Activated naive CD8-positive, alpha-beta T cell treated with anti-CD3 and anti-CD28 coated beads, Interleukin-2, amount 10 ng/mL, durations not matched to agents 7 days and 5 days (primary cell): ENCODE results near the gene GMEB1. TPM values are rescaled to one million over a fixed set of nuclear protein-coding genes. Genes with fewer than 3 reads are reported as not detected.
"Not testable (repeated sequence)": the region's sequence is repeated elsewhere in the genome, so short reads cannot be mapped to it uniquely, and the experiment has no call there.

ENCODE experiments used
- ATAC-seq: fragments of 150-1000 bp; cut with Tn5 transposase; one replicate; pipeline ENCODE4 v1.10.0; 2021; ENCODE audit warnings: low read depth, moderate library complexity
- POLR2A ChIA-PET: fragments of 350-600 bp; sonication (Branson Sonifier 250); formaldehyde crosslinking; loops from one replicate; lab custom pipeline; 2021; ENCODE audit warnings: antibody characterized with exemption; lab: Charles Lee
- DNase-seq: peaks from one replicate; pipeline ENCODE4 v3.0.0; 2021
- H3K27ac Mint-ChIP-seq: one replicate; pipeline ENCODE4 v1.8.0; 2022; ENCODE audit warnings: mild to moderate bottlenecking, mixed read lengths
- H3K27me3 Mint-ChIP-seq: one replicate; pipeline ENCODE4 v1.8.0; 2022; ENCODE audit warnings: mild to moderate bottlenecking, moderate library complexity, mixed read lengths
- H3K36me3 Mint-ChIP-seq: one replicate; pipeline ENCODE4 v1.8.0; 2021; ENCODE audit warnings: mild to moderate bottlenecking, mixed read lengths
- H3K4me1 Mint-ChIP-seq: one replicate; pipeline ENCODE4 v1.8.0; 2021; ENCODE audit warnings: mixed read lengths
- H3K4me3 Mint-ChIP-seq: one replicate; pipeline ENCODE4 v1.8.0; 2022; ENCODE audit warnings: mild to moderate bottlenecking, moderate library complexity, mixed read lengths
- H3K9me3 Mint-ChIP-seq: one replicate; pipeline ENCODE4 v1.8.0; 2021; ENCODE audit warnings: mixed read lengths
- total RNA-seq, 2 experiments: library from RNA; stranded (reverse); gene quantifications; one replicate each; pipeline ENCODE4 v1.2.3, GENCODE V29; 2021

The GMEB1 gene
- total RNA-seq, 2 experiments from 2014 or later: 31.7 to 32.7 TPM

DNA sequence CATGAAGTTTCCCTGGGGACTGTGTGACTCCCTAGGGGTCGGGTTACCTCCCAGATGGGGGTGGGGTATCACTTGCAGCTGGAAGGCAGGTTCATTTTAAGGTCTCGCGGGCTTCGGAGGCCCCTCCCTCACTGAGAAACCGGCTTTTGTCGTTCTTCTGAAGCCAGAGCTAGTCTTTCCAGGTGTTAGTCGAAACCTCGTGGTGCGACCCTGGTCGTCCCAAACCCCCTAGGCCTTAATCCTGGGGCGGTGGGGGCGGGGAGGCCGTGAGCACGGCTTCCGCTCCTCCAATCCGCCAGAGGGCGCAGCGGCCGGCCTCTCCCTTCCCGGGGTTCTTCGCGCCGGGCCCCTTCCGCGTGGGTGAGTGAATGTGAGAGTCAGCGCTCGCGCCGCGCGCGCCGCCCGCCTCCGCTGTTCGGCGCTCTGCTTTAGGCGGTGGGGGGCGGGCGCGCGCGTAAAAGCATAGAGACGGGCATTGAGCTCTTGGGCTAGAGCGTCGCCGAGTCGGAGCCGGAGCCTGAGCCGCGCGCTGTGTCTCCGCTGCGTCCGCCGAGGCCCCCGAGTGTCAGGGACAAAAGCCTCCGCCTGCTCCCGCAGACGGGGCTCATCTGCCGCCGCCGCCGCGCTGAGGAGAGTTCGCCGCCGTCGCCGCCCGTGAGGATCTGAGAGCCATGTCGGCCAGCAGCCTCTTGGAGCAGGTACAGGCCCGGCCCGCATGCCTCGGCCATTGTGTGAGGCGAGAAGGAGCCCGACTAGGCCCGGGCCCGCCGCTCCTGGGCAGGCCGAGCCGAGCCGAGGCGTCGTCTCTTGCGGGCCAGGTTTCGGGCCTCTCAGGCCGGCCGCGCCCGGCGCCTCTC, 68.1 kb downstream of the GMEB1 start, which contains the start of gene YTHDF2:
TSS of gene YTHDF2 (plus strand) at position 491 of the 857 bp plus-strand sequence. CDS start at position 672, 181 bp downstream.
- Mint-ChIP-seq H3K27ac (peak within 1 kb of the TSS; percentile 94), H3K4me1 (peaks cover 22% of the 10 kb centered on the region), H3K4me3 (peak within 1 kb of the TSS; percentile 96), H3K27me3 (no peaks in the 10 kb centered on the region), H3K9me3 (no peaks in the 10 kb centered on the region), H3K36me3 (peaks cover 22% of the 10 kb centered on the region)
- POLR2A ChIA-PET: interaction anchor here (0.5 to 3.4 kb wide), 35 partner anchors 9 to 815 kb away, joined by 3 to 76 read pairs (median 5); partner anchors contain the start of genes EPB41, GMEB1, RCC1 and RNU11
- peak; percentile 98 for DNase-seq
- peak; percentile 98 for ATAC-seq

GRCh38 chr1:28737307-28738132, 68.9 kb downstream of the GMEB1 start:
- Mint-ChIP-seq H3K36me3 (peaks cover 27% of the 10 kb centered on the region), H3K4me3 (peak overlapping the region; percentile 96), H3K4me1 (peaks cover 26% of the 10 kb centered on the region), H3K27me3 (no peaks in the 10 kb centered on the region), H3K9me3 (no peaks in the 10 kb centered on the region), H3K27ac (peak overlapping the region; percentile 94)
- DNase-seq: peak; percentile 58
- POLR2A ChIA-PET: interaction anchor here (0.5 to 3.4 kb wide), 27 partner anchors 8 to 816 kb away, joined by 3 to 76 read pairs (median 5); partner anchors contain the start of genes GMEB1, RCC1, RNU11 and SRSF4
- ATAC-seq: no peak

GRCh38 chr1:28740118-28740517, 71.5 kb downstream of the GMEB1 start:
- Mint-ChIP-seq H3K4me1 (peaks cover 43% of the 10 kb centered on the region), H3K9me3 (no peaks in the 10 kb centered on the region), H3K27me3 (no peaks in the 10 kb centered on the region), H3K4me3 (peak overlapping the region; percentile 96), H3K36me3 (peaks cover 38% of the 10 kb centered on the region), H3K27ac (peak overlapping the region; percentile 63)
- no peak for ATAC-seq
- no peak for DNase-seq
- POLR2A ChIA-PET: interaction anchor here (1.4 kb wide), 1 partner anchor 20 kb away, joined by 3 read pairs; no protein-coding TSS in a partner anchor

DNA sequence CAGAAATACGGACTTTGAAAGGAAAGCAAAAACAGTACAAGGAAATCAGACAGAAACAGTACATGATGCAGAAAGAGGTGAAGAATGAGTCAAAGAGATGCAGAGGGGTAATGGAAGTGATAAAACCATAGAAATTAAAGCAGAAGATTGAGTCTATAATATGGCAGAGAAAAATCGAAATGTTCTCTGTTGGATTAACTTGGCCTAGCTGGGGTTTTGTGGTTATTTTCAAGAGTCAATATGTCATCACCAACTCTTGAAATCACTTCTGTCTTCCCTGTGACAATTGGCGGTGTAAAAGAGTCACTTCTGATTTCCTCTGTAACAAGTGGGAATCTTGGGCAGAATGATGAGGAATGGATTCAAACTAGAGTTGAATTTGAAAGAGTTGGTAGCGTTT, 75.6 kb downstream of the GMEB1 start:
- peak overlapping the region; percentile 51 for H3K4me3 Mint-ChIP-seq
- ATAC-seq: no peak
- H3K9me3 Mint-ChIP-seq: no peaks in the 10 kb centered on the region
- H3K27ac Mint-ChIP-seq: peak overlapping the region; percentile 25
- H3K4me1 Mint-ChIP-seq: peaks cover 47% of the 10 kb centered on the region
- POLR2A ChIA-PET: interaction anchor here (2.1 kb wide), 1 partner anchor 96 kb away, joined by 5 read pairs; the partner anchor contains the start of gene RNU11
- H3K36me3 Mint-ChIP-seq: peaks cover 36% of the 10 kb centered on the region
- no peak for DNase-seq
- no peaks in the 10 kb centered on the region for H3K27me3 Mint-ChIP-seq

DNA sequence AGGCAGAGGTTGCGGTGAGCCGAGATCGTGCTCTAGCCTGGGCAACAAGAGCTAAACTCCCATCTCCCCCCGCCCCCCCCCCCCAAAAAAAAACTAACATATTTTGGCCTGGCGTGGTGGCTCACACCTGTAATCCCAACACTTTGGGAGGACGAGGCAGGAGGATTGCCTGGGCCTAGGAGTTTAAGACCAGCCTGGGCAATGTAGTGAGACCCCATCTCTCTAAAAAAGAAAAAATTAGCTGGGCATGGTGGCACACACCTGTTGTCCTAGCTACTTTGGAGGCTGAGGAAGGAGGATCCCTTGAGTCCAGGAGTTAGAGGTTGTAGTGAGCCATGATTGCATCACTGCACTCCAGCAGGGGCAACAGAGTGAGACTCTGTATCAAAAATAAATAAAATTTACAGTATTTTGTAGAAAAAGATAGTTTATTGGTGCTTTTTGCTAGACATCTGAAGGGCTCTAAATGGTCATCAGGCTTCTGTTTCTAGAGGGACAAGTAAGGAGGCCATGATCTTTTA, 77.1 kb downstream of the GMEB1 start:
- Mint-ChIP-seq H3K4me1 (peaks cover 47% of the 10 kb centered on the region), H3K36me3 (peaks cover 36% of the 10 kb centered on the region), H3K27ac (no peak overlapping the region), H3K27me3 (no peaks in the 10 kb centered on the region), H3K4me3 (no peak overlapping the region), H3K9me3 (no peaks in the 10 kb centered on the region)
- ATAC-seq (no peak), DNase-seq (no peak)
- POLR2A ChIA-PET: interaction anchor here (0.6 to 2.1 kb wide), 3 partner anchors 9 to 97 kb away, joined by 3 to 7 read pairs (median 5); partner anchors contain the start of genes RNU11 and YTHDF2

DNA sequence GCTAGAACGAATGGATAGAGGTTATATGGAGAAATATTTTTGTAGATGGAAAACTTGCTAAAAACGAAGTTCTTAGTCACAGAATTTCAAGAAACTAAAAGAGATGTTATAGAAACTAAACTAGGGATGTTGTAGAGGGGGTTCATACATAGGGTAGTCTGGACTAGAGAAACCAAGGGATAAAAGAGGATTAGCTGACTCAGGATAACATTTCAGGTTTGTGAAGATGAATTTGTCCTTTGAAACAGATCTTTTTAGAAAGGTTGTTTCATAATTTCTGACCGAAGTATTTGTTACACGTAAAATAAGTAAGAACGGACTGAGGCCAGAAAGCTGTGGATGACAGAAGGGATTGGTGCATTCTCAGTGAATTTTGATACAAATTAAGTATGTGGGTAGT, 81.7 kb downstream of the GMEB1 start:
- POLR2A ChIA-PET: no interaction called here
- H3K27ac Mint-ChIP-seq: no peak overlapping the region
- H3K9me3 Mint-ChIP-seq: no peaks in the 10 kb centered on the region
- ATAC-seq (no peak), DNase-seq (no peak)
- peaks cover 36% of the 10 kb centered on the region for H3K4me1 Mint-ChIP-seq
- no peak overlapping the region for H3K4me3 Mint-ChIP-seq
- H3K27me3 Mint-ChIP-seq: no peaks in the 10 kb centered on the region
- H3K36me3 Mint-ChIP-seq: peaks cover 28% of the 10 kb centered on the region

DNA sequence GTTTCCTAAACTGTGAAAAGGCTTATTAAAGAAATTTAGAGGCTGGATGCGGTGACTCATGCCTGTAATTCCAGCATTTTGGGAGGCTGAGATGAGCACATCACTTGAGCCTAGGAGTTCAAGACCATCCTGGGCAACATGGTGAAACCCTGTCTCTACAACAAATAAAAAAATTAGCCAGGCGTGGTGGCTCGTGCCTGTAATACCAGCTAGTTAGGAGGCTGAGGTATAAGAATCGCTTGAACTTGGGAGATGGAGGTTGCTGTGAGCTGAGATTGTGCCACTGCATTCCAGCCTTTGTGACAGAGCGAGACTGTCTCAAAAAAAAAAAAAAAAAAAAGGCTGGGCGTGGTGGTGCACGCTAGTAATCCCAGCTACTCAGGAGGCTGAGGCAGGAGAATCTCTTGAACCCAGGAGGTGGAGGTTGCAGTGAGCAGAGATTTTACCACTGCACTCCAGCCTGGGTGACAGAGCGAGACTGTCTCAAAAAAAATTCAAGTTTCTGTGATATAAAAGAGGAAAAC, 82.2 kb downstream of the GMEB1 start:
- not testable (repeated sequence) for H3K27me3 Mint-ChIP-seq, ATAC-seq, DNase-seq, H3K9me3 Mint-ChIP-seq, H3K4me3 Mint-ChIP-seq, H3K27ac Mint-ChIP-seq
- POLR2A ChIA-PET: interaction anchor here (0.6 kb wide), 1 partner anchor 533 kb away, joined by 3 read pairs; no protein-coding TSS in a partner anchor
- Mint-ChIP-seq H3K36me3 (peaks cover 28% of the 10 kb centered on the region), H3K4me1 (peaks cover 36% of the 10 kb centered on the region)

GRCh38 chr1:28751315-28752060, 82.9 kb downstream of the GMEB1 start:
- Mint-ChIP-seq H3K4me1 (peaks cover 33% of the 10 kb centered on the region), H3K27me3 (no peaks in the 10 kb centered on the region), H3K9me3 (no peaks in the 10 kb centered on the region), H3K27ac (no peak overlapping the region), H3K4me3 (no peak overlapping the region), H3K36me3 (peaks cover 25% of the 10 kb centered on the region)
- POLR2A ChIA-PET: interaction anchor here (0.6 to 1.2 kb wide), 3 partner anchors 15 to 534 kb away, joined by 3 to 4 read pairs (median 4); partner anchors contain the start of gene YTHDF2
- DNase-seq: no peak
- no peak for ATAC-seq

- Mint-ChIP-seq H3K4me3 (no peak overlapping the region), H3K4me1 (peaks cover 20% of the 10 kb centered on the region), H3K27ac (no peak overlapping the region), H3K9me3 (no peaks in the 10 kb centered on the region), H3K36me3 (peaks cover 25% of the 10 kb centered on the region), H3K27me3 (no peaks in the 10 kb centered on the region)
- ATAC-seq: no peak
- POLR2A ChIA-PET: no interaction called here
- no peak for DNase-seq
Observed at GRCh38 chr1:28755701-28756100, 87.1 kb downstream of the GMEB1 start.

- POLR2A ChIA-PET: no interaction called here
- Mint-ChIP-seq H3K27ac (no peak overlapping the region), H3K4me1 (peaks cover 14% of the 10 kb centered on the region), H3K9me3 (no peaks in the 10 kb centered on the region), H3K27me3 (no peaks in the 10 kb centered on the region), H3K36me3 (peaks cover 21% of the 10 kb centered on the region), H3K4me3 (no peak overlapping the region)
- DNase-seq: no peak
- ATAC-seq: no peak
Observed at GRCh38 chr1:28756846-28757245, 88.3 kb downstream of the GMEB1 start.

DNA sequence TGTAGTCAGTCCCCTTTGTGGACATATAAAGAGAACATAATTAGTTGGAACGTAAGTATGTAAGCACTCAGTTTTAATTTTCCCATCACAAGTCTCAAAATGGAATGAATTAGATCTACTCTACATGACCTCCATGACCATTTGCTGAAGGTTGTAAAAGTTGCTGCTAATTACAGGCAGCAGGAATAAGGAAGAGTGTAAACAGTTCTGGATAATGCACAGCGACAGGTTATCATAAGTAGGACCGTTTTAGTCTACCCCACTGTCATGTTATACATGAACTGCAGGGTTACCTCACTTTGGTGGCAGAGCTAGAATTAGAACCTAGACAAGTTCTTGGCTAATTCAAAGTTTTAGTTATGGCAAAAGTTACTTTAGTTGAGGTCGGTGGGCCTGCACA, 89.8 kb downstream of the GMEB1 start:
- POLR2A ChIA-PET: no interaction called here
- no peak overlapping the region for H3K4me3 Mint-ChIP-seq

DNA sequence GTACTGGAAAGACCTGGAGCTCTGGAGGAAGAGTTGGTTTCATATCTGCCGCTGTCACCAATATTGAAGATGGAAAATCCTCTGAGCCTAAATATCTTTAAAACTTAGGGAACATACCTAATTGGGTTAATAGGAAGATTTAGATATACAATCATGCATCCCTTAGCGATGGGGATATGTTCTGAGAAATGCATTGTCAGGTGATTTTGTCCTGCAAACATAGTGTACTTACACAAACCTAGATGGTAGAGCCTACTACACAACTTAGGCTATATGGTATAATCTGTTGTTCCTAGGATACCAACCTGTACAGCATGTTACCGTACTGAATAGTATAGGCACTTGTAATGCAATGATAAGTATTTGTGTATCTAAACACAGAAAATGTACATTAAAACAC, 90.7 kb downstream of the GMEB1 start:
- H3K36me3 Mint-ChIP-seq: peaks cover 15% of the 10 kb centered on the region
- H3K27ac Mint-ChIP-seq: no peak overlapping the region
- H3K4me1 Mint-ChIP-seq: peaks cover 11% of the 10 kb centered on the region
- H3K4me3 Mint-ChIP-seq: no peak overlapping the region
- DNase-seq (no peak), ATAC-seq (no peak)
- POLR2A ChIA-PET: no interaction called here
- H3K27me3 Mint-ChIP-seq: no peaks in the 10 kb centered on the region
- H3K9me3 Mint-ChIP-seq: no peaks in the 10 kb centered on the region

More for the DNA sequence above, 89.8 kb downstream of the GMEB1 start:
- Mint-ChIP-seq H3K27me3 (no peaks in the 10 kb centered on the region), H3K27ac (no peak overlapping the region), H3K36me3 (peaks cover 19% of the 10 kb centered on the region), H3K9me3 (no peaks in the 10 kb centered on the region), H3K4me1 (peaks cover 15% of the 10 kb centered on the region)
- DNase-seq: no peak
- no peak for ATAC-seq
